DMS79 (cell line): ENCODE results near the gene ATAD5.
"Not testable (repeated sequence)": the region's sequence is repeated elsewhere in the genome, so short reads cannot be mapped to it uniquely, and the experiment has no call there.

Experiments
- DNase-seq: peaks from one replicate; lab custom pipeline; 2025; lab: John Stamatoyannopoulos, UW

ATAD5 gene

DNA sequence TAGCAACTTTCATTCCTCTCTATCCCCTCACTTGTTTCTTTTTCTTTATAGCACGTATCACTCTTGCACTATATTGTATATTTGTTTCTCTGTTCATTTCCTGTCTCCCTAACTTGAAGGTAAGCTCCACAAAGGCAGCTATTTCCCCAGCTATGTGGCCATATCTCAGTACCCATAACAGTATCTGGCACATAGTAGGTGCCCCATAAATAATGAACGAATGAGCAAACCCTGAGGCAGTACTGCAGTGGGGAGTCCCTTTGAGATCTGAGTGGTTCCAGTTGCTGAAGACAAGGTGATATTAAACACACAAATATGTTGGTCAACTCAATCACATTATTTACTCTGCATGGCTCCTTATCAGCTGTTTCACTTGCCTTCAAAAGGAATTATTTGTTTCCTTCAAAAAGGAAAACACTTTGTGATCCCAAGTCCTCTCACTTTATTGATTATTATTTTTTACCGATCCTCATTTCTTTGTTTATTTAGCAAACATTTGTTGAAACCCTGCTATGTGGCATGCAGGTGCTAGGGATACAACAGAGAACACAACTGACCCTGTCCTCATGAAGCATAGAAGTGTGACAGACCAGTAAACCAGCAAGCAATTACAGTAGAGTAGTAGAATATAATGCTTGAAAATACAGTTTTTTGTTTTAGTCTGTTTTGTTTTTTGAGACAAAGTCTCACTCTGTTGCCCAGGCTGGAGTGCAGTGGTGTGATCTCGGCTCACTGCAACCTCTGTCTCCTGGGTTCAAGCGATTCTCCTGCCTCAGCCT is 84.3 kb downstream of the ATAD5 start:
- no peak for DNase-seq

DNA sequence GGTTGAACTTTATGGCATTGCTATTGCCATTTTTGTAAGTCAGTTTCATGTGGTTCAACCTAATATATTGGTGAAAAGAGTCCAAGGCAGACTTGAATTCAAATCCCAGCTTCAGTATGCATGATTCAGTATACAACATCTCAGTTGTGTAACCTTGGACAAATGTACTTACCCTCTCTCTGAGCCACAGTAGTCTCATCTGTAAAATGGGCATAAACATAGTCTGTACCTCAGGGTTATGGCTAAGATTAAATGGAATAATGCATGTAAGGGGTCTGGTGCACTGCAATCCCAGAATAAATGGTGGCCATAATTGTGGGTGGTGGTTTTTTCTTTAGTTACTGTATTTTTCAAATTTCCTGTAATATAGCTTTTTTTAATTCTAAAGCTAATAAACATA is 85.3 kb downstream of the ATAD5 start:
- no peak for DNase-seq

DNA sequence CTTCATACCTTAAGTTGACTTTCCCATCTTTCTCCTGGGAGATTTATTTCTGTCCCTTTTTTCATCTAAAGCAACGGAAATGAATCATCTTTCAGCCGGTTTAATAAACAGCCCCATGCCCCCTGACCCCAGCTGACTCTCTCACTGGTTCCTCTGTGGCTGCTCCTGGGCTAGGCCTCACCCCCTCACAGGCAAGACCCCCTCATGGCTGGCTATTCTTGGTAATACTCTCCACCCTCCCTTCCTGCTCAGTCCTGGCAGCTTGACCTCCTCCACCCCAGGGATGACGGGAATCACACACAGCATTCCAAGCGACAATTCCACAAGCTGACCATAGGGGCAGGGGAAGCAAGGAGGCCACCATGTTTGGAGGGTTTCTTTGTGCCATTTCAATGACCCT is 88.5 kb downstream of the ATAD5 start:
- DNase-seq = no peak

- no peak for DNase-seq
These were observed 89.1 kb downstream of the ATAD5 start for GRCh38 chr17:30920683-30921543.

DNA sequence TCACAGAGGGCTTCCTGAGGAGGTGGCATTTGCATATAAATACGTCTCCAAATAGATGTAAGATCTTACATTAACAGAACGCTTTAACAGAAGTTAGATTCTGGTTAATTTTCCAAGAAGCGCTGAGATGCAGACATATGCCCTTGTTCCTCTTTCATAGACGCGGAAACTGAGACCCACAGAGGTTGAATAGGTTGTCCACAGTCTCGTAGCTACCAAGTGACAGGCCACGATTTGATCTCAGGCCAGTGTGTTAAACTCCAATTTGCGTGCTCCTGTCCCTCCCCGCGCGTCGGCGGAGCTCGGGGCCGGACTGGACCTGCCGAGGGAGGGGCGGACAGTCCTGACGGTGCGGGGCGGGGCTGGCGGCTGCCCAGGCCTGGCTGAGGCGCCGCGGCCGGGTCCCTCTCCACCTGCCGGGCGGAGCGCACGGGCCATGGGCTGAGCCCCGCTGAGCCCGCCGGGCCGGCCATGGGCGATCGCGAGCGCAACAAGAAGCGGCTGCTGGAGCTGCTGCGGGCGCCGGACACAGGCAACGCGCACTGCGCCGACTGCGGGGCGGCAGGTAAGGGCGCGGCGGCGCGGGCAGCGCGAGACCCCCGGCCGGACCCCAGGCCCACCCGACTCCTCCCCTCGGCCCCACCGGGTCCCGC is 89.9 kb downstream of the ATAD5 start, which contains the start of gene ADAP2:
TSS of gene ADAP2 (plus strand) at position 402 of the 653 bp plus-strand sequence. CDS start at position 472, 70 bp downstream.
- no peak for DNase-seq

DNA sequence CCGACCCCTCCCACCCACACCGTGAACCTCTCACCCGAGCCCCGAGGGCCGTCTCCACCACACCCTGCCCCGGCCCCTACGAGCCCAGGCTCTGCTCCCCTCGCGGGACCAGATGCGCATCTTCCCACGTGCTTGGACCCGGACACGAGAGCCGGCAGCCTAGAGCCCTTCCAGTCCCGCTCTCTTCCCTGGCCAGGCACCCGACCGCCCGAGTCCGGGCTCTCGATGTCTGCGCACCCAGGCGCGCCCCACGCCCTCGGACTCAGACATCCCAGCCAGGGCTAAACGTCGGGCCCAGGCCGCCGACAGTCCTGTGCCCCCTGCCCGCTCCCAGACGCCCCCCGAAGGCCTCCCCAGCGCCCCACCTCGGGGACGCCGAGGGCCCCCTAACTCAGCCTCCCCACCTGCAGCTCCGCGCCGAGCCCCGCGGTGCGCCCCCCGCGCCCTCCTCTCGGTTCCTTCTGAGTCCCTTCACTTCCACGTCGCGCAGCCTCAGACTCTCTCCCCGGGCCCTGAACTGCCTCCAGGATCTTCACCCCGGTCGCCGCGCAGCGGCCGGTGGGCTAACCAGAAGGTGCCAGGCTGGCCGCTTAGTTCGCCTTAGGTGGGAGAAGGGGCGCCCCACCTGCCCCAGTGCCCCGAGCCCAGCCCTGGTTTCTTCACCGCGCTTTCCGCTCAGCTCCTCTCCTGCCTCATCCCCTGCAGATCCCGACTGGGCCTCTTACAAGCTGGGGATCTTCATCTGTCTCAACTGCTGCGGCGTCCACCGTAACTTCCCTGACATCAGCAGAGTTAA is 90.7 kb downstream of the ATAD5 start:
- DNase-seq = no peak

- no peak for DNase-seq
These were observed 92.6 kb downstream of the ATAD5 start for GRCh38 chr17:30924341-30924740.

- DNase-seq = no peak
These were observed 94.8 kb downstream of the ATAD5 start for GRCh38 chr17:30926516-30926915.

DNA sequence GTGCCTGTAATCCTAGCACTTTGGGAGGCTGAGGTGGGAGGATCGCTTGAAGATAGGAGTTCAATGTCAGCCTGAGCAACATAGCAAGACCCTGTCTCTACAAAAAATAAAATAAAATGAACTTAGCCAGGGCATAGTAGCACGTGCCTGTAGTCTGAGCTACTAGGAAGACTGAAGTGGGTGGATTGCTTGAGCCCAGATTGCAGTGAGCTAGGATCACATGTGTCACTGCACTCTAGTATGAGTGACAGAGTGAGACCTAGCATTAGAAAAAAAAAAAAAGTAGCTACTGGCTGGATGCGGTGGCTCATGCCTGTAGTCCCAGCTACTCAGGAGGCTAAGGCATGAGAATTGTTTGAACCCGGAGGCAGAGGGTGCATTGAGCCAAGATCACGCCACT is 96.0 kb downstream of the ATAD5 start:
- DNase-seq = no peak

DNA sequence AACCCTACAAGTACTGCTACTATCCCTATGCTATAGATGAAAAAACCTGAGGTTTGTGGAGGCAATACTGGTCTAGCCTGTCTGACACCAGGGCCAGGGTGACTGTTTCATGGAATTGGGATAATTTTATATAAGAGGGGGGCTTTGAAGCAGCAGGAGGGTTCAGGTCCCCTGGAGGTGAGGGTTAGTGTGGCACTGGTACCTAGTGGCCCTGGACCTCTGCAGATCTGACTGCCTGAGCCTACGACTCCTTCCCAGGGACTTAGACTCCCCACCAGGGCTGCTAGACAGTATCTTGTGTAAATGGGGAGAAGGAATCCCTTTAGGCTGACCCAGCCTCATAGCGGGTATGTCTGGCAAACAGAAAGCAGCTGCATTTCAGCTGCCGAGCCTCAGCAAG is 96.8 kb downstream of the ATAD5 start:
- DNase-seq = no peak

DNA sequence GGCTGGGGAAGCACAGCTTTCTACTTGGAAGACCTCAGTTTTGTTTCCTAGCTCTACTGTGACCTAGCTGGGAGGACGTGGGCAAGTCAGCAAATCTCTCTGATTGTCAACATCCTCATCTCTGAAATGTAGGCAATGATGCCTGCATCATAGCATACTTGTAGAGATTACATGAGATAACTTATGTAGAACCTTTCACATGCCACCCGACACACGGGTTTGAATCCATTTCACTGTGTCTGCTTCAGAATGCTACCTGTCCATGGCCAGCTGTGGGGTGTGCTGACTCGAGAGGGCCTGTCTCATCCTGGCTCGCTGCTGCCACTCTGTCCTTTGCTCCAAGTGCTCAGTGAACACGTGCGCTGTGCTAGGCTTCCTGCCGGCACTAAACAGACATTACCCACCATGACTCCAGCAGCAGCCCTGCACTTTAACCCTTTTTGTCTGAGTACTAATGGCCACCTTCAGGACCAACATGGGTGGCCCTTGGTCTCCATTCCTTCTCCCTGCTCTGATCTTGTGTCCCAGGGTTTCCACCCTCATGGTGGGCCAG is 97.4 kb downstream of the ATAD5 start:
- no peak for DNase-seq

DNA sequence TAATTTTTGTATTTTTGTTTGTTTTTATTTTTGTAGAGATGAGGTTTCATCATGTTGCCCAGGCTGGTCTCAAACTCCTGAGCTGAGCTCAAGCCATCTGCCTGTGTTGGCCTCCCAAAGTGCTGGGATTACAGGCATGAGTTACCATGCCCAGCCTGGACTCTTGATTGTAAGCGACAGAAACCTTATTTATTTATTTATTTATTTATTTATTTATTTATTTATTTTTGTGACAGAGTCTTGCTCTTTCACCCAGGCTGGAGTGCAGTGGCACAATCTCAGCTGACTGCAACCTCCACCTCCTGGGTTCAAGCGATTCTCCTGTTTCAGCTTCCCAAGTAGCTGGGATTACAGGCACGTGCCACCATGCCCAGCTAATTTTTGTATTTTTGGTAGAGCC is 98.1 kb downstream of the ATAD5 start:
- not testable (repeated sequence) for DNase-seq

DNA sequence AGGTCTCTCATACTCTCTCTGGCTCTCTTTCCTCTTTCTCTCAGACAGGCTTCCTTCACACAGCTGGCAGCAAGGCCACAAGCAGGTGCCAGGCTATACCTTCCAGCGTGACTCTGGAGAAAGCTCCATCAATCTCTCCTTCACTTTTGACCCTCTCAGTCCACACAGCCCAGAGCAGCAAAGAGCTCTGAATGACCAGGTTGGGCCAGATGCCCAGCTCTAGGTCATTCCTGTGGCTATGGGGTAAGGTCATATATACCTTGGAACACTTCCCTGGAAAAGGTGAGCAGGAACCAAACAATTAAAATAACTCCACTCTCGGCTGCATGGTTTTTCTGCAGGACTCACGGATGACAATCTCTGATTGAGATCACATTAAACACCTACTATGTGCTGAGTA is 98.7 kb downstream of the ATAD5 start:
- no peak for DNase-seq

DNA sequence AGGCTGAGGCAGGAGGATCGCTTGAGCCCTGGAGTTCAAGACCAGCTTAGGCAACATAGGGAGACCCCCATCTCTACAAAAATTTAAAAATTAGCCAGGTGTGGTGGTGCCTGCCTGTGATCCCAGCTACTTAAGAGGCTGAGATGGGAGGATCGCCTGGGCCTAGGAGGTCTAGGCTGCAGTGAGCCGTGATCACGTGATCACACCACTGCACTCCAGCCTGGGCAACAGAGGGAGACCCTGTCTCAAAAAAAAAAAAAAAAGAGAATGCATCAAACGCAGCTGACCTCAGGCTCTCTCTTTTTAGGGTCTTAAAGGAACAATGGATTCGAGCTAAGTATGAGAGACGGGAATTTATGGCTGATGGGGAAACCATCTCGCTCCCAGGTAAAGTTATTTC is 99.8 kb downstream of the ATAD5 start:
- DNase-seq = not testable (repeated sequence)

DNA sequence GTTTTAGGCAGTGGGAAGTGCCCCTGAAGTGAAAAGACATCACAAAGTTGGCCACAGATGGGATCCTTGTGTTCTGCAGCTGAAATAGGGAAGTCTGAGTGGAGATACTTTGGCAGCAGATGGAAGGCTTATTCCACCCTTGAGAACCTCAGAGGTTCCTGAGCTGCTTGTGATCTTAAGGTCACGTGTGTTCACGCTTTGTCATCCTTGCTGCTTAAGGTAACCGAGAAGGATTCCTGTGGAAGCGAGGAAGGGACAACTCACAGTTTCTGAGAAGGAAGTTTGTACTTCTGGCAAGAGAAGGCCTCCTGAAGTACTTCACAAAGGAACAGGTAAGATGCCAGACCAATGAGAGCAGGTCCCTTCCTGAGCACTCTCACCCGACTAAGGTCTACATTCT is 102.2 kb downstream of the ATAD5 start:
- DNase-seq = no peak

- no peak for DNase-seq
These were observed 107.4 kb downstream of the ATAD5 start for GRCh38 chr17:30939051-30939689.

DNA sequence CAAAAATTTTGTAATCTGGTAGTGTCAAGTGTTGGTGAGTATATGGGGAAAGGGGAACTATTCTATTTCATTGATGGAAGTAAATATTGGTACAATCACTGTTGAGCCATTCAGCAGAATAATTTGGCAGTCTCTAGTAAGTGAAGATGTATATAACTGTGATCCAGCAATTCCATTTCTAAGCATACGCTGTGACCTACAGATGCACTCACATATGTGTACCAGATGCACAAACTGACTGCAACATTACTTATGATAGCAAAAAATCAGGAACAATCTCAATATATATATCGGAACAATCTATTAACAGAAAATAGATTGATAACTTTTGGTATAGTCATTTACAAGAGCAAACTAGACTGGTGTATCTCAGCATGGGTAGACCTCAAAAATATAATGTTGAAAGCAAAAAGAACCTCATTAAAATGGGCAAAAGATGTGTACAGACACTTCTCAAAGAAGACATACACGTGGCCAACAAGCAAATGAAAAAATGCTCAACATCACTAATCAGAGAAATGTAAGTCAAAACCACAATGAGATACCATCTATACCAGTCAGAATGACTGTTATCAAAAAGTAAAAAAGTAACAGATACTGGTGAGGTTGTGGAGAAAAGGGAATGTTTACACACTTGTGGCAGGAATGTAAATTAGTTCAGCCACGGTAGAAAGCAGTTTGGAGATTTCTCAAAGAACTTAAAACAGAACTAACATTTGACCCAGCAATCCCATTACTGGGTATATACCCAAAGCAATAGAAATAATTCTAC is 110.7 kb downstream of the ATAD5 start:
- no peak for DNase-seq
